ENCODE results near the gene BAK1. TPM values are rescaled to one million over a fixed set of nuclear protein-coding genes. Genes with fewer than 3 reads are reported as not detected.

BAK1 gene
- total and polyA plus RNA-seq, 2 of the 13 experiments (the other 11 are each of a cell fraction or from before 2014, with no cell fraction given): 15.0 to 23.8 TPM

GRCh38 chr6:33546766-33547165 is 33.3 kb downstream of the BAK1 start:
- POLR2A ChIA-PET: no interaction called here
- DNase-seq (ENCODE audit: low spot score) (no peak), FAIRE-seq (no peak), ATAC-seq (no peak)
- Histone ChIP-seq H3K79me2 (ENCODE audit: insufficient read depth, low read length) (no peaks in the 10 kb centered on the region), H4K20me1 (ENCODE audit: insufficient read depth, low read length) (no peaks in the 10 kb centered on the region), H3K9ac (ENCODE audit: insufficient read depth, low read depth, low read length) (no peak overlapping the region), H3K27ac (ENCODE audit: extremely low read length, insufficient read depth, low read length) (no peak overlapping the region), H3K36me3 (replicated peaks in 1 of 2; ENCODE audit: control insufficient read depth in 1 of 2, insufficient read depth in 2 of 2, low read length in 2 of 2) (no peaks in the 10 kb centered on the region), H3K27me3 (ENCODE audit: control insufficient read depth in 1 of 2, insufficient read depth in 2 of 2, low read length in 2 of 2) (no peaks in the 10 kb centered on the region; a peak in 1 of 5 replicates), H3K4me3 (replicated peaks in 1 of 3; ENCODE audit: insufficient read depth in 1 of 3, low read depth in 2 of 3, low read length in 3 of 3) (no peak overlapping the region), H2AFZ (ENCODE audit: low read length) (no peak overlapping the region), H3K4me1 (ENCODE audit: insufficient read depth, low read length) (peaks cover 27% of the 10 kb centered on the region), H3K4me2 (ENCODE audit: low read depth, low read length) (no peak overlapping the region), H3K9me3 (ENCODE audit: low read length) (no peaks in the 10 kb centered on the region)
- no peak for TF ChIP-seq ISX (CRISPR knock-in tag; conservative IDR thresholded peaks at IDR 0.05)
- no peak for TF ChIP-seq NRL (CRISPR knock-in tag; IDR thresholded peaks at IDR 0.05; ENCODE audit: borderline replicate concordance)
- TF ChIP-seq ZNF496 (CRISPR knock-in tag; IDR thresholded peaks at IDR 0.05; ENCODE audit: insufficient replicate concordance): no peak
- TF ChIP-seq ZSCAN12 (CRISPR knock-in tag; IDR thresholded peaks at IDR 0.05): no peak
- TF ChIP-seq PHF20 (CRISPR knock-in tag; IDR thresholded peaks at IDR 0.05): no peak
- TF ChIP-seq ZNF121 (CRISPR knock-in tag; IDR thresholded peaks at IDR 0.05): no peak
- no peak for TF ChIP-seq BCL6 (CRISPR knock-in tag; IDR thresholded peaks at IDR 0.05)
- TF ChIP-seq ELF1 (CRISPR knock-in tag; IDR thresholded peaks at IDR 0.05): no peak
- no peak for TF ChIP-seq JUN (CRISPR knock-in tag; IDR thresholded peaks at IDR 0.05)
- no peak for TF ChIP-seq NFAT5 (CRISPR knock-in tag; IDR thresholded peaks at IDR 0.05)
- no peak for TF ChIP-seq NONO (IDR thresholded peaks at IDR 0.05)
- TF ChIP-seq NONO (CRISPR knock-in tag; conservative IDR thresholded peaks at IDR 0.05): no peak
- CTCF ChIA-PET (ENCODE audit: low intra/inter-chr PET ratio, low total read pairs): no interaction called here
- BruUV-seq (replicated peaks): no TSS peak
- WGBS (ENCODE audit: low lambda C conversion rate): 52% methylated on average over 5 of the region's 5 CpGs
- intact Hi-C loops (cut with micrococcal nuclease; ENCODE audit: unreplicated experiment) (no loop called here), in situ Hi-C loops (cut with HindIII; ENCODE audit: extremely low pct_ligation_motif_present, low pct_unique_long_range_greater_than_20kb) (no loop called here)

Measured in HepG2 (cell line).